ENCODE measurements around the gene GPBAR1.

GRCh38 chr2:218273908-218274249 is 13.1 kb downstream of the GPBAR1 start:
- TF ChIP-seq CTCF (IDR thresholded peaks at IDR 0.05) (no peak), POLR2A (IDR thresholded peaks at IDR 0.05) (no peak), POLR2AphosphoS5 (IDR thresholded peaks at IDR 0.05; ENCODE audit: insufficient read depth in 1 of 2, low read depth in 1 of 2) (no peak)
